HG02678 (cell line): ENCODE measurements around the gene GPR89B.
"Not testable (repeated sequence)": the region's sequence is repeated elsewhere in the genome, so short reads cannot be mapped to it uniquely, and the experiment has no call there.

Experiments
- ATAC-seq: cut with Tn5 transposase; IDR thresholded peaks from one replicate; pipeline ENCODE4 v1.9.1; 2021; ENCODE audit warnings: mild to moderate bottlenecking, moderate library complexity; ENCODE audit not compliant: unreplicated experiment

Gene GPR89B

DNA sequence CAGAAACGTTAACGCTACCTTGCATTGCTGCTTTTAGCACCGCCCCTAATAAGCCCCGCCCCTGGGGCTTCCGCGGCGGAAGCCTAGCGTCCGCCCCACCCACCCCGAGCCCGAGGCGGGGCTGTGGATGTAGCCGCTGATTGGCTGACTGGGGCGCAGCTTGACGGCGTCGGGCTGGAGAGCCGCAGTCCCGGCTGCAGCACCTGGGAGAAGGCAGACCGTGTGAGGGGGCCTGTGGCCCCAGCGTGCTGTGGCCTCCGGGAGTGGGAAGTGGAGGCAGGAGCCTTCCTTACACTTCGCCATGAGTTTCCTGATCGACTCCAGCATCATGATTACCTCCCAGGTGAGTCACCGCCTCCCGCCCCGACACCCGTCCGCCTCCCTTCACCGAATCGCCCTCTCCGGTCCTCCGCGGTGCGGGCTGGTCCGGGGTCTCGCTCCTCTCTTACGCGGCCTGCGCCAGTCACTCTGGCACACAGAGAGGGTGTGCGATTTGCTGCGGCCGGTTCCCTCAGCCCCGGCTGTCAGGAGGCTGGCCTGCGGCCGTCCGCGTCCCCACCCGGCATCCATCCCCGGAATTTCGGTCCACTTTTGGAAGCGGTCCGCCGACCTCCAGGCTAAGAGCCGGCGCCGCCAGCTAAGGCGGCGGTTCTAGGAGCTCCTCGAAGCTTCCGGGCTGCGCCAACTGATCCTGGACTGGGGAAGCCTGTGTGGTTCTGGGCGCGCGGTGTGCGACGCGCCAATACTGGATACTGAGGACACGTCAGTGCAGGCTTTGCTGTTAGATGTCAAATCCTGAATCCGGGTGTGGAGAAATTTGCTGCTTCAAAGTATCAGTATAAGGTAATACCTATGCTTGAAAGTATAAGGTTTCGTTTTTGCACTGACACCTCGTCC is at the start of gene GPR89B:
Gene GPR89B, plus strand, starts transcription at position 185 of the 897 bp plus-strand sequence. Its CDS starts 117 bp downstream, at position 302.
- peak; percentile 98 for ATAC-seq

DNA sequence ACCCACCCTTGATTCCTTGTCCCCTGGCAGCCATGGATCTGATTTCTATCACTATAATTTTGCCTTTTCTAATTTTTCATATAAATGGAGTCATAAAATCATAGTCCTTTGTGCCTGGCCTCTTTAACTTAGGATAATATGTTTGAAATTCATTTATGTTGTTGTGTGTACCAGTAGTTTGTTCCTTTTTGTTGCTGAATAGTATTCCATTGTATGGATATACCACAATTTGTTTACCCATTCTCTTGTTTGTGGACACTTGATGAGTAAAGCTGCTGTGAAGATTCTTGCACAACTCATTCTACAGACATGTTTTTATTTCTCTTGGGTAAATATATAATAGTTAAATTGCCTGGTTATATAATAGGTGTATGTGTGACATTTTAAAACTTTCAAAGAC is 48.3 kb upstream of the GPR89B start:
- ATAC-seq: no peak

- ATAC-seq: no peak
Observed at GRCh38 chr1:147882535-147882934, 45.7 kb upstream of the GPR89B start.

DNA sequence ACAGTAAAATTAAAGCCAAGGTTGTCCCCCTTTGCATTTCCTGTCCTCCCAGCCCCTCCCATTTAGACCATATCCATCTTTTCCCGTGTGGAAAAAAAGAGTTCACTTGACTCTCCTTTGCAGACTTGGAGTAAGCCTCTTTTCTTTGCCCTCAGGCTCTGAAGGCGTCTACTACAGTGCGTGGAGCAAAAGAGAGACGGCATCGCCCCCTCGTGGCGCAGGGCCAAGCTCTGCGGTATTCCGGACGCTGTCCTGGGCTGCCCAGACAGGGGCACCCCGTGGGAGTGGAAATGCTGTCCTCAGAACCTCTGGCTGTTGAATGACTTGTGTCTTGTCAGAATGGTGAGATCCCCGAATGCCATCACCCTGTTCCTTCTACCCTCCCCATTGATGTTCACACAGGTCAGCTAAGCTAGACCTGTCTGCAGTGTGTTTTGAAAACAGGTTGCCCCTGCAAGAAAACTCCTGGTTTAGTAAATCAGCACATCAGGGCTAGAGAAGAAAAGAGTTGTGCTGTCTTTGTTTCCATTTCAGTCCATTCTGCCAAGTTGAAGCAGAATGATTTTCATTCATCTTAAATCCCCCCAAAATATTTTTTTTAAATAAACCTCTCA is 37.9 kb upstream of the GPR89B start:
- ATAC-seq: no peak

DNA sequence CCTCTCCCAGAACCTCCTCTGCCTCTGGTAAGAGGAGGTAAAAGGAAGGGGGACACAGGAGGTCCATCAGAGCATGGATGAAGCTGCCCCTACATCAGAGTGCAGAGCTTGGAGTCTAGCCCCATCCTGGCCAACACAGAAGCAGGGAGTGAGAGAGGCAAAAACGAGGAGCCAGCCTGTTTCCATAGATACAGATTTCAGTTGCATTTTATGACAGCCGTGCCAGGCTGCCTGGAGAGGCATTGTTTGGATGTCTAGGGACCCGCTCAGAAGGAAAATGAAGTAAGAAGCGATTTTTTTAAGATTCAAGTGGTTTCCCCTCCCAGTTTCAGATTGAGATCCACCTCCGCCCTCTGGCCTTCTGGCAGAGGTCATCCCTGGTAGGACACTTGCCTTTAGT is 37.1 kb upstream of the GPR89B start:
- no peak for ATAC-seq

- no peak for ATAC-seq
Observed at GRCh38 chr1:147892216-147892615, 36.0 kb upstream of the GPR89B start.

DNA sequence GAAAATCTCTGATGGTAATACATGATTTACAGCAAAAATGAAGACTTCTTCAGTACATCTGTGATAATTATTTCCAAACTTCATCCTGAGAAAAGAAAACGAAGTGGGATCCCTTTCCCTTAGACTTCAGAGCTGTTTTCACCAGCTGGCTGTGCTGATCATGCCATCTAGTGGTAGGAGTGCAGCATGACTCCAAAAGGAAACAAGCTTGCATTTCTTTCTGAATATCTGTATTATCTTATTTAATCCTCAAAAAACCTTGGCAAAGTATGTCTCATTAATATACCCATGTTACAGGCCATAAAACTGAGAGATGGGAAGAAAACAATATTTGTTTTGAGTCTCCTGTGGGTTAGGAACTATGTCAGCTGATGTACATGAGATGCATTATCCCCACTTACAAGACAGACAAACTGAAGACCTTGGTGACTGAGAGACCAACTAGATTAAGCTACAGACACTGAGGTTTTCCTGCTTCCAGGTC is 35.4 kb upstream of the GPR89B start:
- ATAC-seq: no peak

- no peak for ATAC-seq
Observed at GRCh38 chr1:147895123-147895522, 33.1 kb upstream of the GPR89B start.

- ATAC-seq: no peak
Observed at GRCh38 chr1:147897029-147897752, 31.0 kb upstream of the GPR89B start.

DNA sequence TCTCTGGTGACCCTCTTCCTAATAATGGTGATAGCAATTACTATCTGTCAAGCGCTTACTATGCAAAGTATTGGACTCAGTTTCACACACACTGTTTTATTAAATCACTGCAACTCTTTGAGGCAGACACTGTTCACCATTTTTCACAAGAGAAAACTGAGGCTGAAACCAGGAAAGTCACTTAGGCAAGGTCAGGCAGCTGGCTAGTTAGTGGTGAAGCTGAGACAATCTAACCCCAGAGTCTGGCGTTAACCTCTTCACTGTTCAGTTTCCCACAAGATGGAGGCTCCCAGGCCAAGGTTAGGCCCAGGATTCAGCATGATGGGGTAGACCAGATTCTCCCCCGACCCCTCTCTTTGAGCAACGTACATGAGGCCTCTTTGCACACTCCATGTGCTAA is 30.4 kb upstream of the GPR89B start:
- no peak for ATAC-seq

- no peak for ATAC-seq
Observed at GRCh38 chr1:147902253-147902845, 25.9 kb upstream of the GPR89B start, which contains the start of gene GJA8. TSS of gene GJA8 (plus strand) at chr1:147902795. CDS start at chr1:147907956, 5,161 bp downstream.

- no peak for ATAC-seq
Observed at GRCh38 chr1:147904726-147905125, 23.5 kb upstream of the GPR89B start.

GRCh38 chr1:147907786-147908509 is 20.3 kb upstream of the GPR89B start:
- ATAC-seq: no peak

DNA sequence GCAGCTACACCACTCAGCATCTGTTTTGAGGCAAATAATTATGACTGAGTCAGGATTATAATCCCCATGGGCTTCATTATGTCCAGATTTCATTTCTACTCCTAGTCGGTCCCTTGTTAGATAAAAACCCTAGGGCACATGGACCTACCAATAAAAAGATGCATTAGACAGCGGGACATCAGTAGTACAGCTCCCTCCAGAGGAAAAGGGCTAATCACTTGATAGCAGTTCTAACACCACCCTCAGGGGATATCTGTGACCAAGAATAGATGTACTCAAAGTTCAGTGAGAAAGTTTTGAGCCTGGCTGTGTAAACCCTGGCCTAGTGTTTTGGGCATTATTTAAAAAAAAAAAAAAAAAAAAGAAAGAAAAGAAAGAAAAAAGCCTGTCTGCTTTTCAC is 15.7 kb upstream of the GPR89B start:
- no peak for ATAC-seq

DNA sequence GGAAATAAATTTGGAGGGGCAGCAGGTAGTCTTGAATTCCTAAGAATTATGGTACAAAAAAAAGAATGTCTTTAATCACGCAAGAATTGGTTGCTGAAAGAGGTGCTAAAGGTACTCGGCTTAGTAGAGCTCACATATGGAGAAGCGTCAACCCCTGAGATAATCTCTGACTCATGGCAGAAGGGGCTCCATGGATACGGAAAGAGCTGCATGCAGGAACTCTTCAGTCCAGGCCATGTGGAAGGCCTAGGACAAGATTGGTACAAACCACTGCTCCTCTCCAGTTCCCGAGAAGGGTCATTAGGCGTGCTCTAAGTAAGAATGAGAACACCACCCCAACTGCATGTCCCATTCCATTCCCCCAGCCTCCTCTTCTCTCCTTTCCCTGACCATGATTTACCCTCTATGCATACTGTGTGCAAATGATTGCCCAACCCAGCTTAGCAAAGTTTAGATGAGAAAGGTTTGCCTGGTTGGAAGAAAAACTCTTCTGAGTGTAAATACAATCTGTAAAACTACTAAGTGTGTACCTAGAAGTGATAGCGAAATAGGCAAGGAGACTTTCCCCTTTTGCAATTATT is 14.8 kb upstream of the GPR89B start:
- ATAC-seq: no peak

DNA sequence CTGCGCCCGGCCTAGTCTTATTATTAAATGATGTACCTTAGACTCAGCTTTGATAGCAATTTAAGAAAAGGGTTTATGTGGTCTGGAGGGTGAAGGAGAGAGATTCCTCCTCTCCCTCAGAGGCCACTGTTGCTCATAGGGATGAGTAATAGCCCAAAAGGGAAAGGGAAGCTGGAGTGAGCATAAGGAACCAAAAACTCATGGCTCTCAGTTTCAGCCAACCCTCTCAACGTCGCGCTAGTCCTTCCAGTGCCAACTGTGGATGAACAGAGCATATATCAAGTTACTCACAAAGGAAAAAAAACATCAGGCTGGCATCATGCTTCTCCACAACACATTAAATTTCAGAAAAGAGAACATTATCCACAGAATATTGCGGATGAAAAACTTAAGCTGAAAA is 8.3 kb upstream of the GPR89B start:
- ATAC-seq: no peak

DNA sequence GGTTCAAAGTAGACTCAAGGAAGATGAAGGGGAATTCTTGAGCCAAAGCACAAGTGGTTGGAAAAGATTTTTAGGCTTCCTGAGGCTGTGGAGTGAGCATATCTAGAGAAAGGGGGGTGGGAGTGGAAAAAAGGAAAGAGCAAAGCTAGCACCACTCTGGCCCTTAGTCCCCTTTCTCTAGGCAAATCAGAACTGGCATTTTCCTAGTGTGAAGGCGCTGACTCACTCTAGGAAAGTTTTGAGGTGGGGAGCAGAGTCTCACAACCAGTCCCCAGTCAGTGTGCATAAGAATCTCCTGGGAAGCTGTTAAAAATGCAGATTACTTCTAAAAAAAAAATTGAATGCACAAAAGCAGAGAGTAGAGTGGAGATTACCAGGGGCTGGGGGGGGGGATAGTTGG is 3.4 kb upstream of the GPR89B start:
- no peak for ATAC-seq

GRCh38 chr1:147927215-147927614 is 1.0 kb upstream of the GPR89B start:
- not testable (repeated sequence) for ATAC-seq

DNA sequence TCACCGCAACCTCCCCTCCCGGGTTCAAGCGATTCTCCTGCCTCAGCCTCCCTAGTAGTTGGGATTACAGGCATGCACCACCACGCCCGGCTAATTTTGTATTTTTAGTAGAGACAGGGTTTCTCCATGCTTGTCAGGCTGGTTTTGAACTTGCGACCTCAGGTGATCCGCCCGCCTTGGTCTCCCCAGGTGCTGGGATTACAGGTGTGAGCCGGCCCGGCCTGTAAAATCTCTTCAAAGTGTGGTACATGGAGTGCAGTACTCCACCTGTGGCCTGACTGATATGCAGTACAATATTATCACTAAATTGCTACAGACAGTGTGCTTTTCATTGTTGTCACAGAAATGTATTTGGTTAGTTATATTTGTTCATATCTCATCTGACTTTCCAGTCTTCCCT is 531 bp upstream of the GPR89B start:
- not testable (repeated sequence) for ATAC-seq

- not testable (repeated sequence) for ATAC-seq
Observed at GRCh38 chr1:147931137-147931536, 2.9 kb downstream of the GPR89B start.
